CD4-positive, alpha-beta memory T cell (primary cell): ENCODE results near the gene TRIM32. TPM values are rescaled to one million over a fixed set of nuclear protein-coding genes. Genes with fewer than 3 reads are reported as not detected.

Experiments
- CTCF ChIA-PET: fragments of 350-600 bp; sonication (Branson Sonifier 250); formaldehyde crosslinking; loops from one replicate; lab custom pipeline; 2021; ENCODE audit warnings: inconsistent platforms; ENCODE audit not compliant: partially characterized antibody; lab: Charles Lee
- POLR2A ChIA-PET: fragments of 350-600 bp; sonication (Branson Sonifier 250); formaldehyde crosslinking; loops from one replicate; lab custom pipeline; 2021; ENCODE audit not compliant: partially characterized antibody; lab: Charles Lee
- DNase-seq, 5 donors: peaks; one replicate each; pipeline versions ENCODE4 v3.0.0 to v3.0.0-alpha.2; 2020 to 2022; ENCODE audit warnings: mixed read lengths in 1 of 5
- H3K27ac ChIP-seq: one replicate; pipeline ENCODE4 v1.7.0; 2013; ENCODE audit warnings: low read depth, low read length
- H3K27me3 ChIP-seq: 2 replicates; pipeline ENCODE4 v1.7.0; 2013; ENCODE audit warnings: mild to moderate bottlenecking, low read length, moderate library complexity; ENCODE audit not compliant: insufficient read depth
- H3K36me3 ChIP-seq: 2 replicates; pipeline ENCODE4 v1.7.0; 2013; ENCODE audit warnings: mild to moderate bottlenecking, low read length, moderate library complexity; ENCODE audit not compliant: insufficient read depth
- H3K4me1 ChIP-seq: 2 replicates; pipeline ENCODE4 v1.7.0; 2013; ENCODE audit warnings: mild to moderate bottlenecking, low read length, moderate library complexity; ENCODE audit not compliant: insufficient read depth
- H3K4me3 ChIP-seq, 2 donors: one replicate each; pipeline ENCODE4 v1.7.0; 2013; ENCODE audit warnings: low read length in 2 of 2, mild to moderate bottlenecking in 1 of 2
- H3K9me3 ChIP-seq, 2 donors: one replicate each; pipeline ENCODE4 v1.7.0; 2013; ENCODE audit warnings: low read length in 2 of 2, control low read depth in 1 of 2; ENCODE audit not compliant: control insufficient read depth in 1 of 2
- H3K27ac Mint-ChIP-seq, 7 donors: one replicate each; pipeline ENCODE4 v1.8.0; 2020 to 2021; ENCODE audit warnings: mixed read lengths in 7 of 7, mild to moderate bottlenecking in 6 of 7, inconsistent platforms in 3 of 7, moderate library complexity in 3 of 7
- H3K27me3 Mint-ChIP-seq, 2 donors: one replicate each; pipeline ENCODE4 v1.8.0; 2020 to 2021; ENCODE audit warnings: mixed read lengths in 2 of 2
- H3K36me3 Mint-ChIP-seq, 2 donors: one replicate each; pipeline ENCODE4 v1.8.0; 2020 to 2021; ENCODE audit warnings: mixed read lengths in 2 of 2, inconsistent platforms in 1 of 2, mild to moderate bottlenecking in 1 of 2
- H3K4me1 Mint-ChIP-seq, 4 donors: one replicate each; pipeline ENCODE4 v1.8.0; 2020 to 2021; ENCODE audit warnings: mixed read lengths in 4 of 4, mild to moderate bottlenecking in 1 of 4
- H3K4me3 Mint-ChIP-seq, 8 donors: one replicate each; pipeline ENCODE4 v1.8.0; 2020 to 2021; ENCODE audit warnings: mixed read lengths in 8 of 8, mild to moderate bottlenecking in 7 of 8, moderate library complexity in 6 of 8, inconsistent platforms in 3 of 8
- H3K9me3 Mint-ChIP-seq, 8 donors: one replicate each; pipeline ENCODE4 v1.8.0; 2020 to 2021; ENCODE audit warnings: mixed read lengths in 8 of 8, mild to moderate bottlenecking in 5 of 8, inconsistent platforms in 3 of 8, moderate library complexity in 1 of 8
- intact Hi-C: fragments of 100-400 bp; cut with micrococcal nuclease; formaldehyde crosslinking; loops from one replicate; pipeline ENCODE4 v1.15.1; 2023
- polyA plus RNA-seq, 2 donors: library from polyadenylated mRNA; unstranded; fragments of 300-500 nt; fragmentation: Illumina TruSeq; gene quantifications; one replicate each; pipeline ENCODE4 v1.2.3, GENCODE V29; 2021
- total RNA-seq, 2 experiments: library from RNA; stranded (reverse); gene quantifications; one replicate each; pipeline ENCODE4 v1.2.3, GENCODE V29; 2021

TRIM32 gene
- total and polyA plus RNA-seq, 4 experiments from 2014 or later = 15.5 to 22.1 (median 19.4) TPM

DNA sequence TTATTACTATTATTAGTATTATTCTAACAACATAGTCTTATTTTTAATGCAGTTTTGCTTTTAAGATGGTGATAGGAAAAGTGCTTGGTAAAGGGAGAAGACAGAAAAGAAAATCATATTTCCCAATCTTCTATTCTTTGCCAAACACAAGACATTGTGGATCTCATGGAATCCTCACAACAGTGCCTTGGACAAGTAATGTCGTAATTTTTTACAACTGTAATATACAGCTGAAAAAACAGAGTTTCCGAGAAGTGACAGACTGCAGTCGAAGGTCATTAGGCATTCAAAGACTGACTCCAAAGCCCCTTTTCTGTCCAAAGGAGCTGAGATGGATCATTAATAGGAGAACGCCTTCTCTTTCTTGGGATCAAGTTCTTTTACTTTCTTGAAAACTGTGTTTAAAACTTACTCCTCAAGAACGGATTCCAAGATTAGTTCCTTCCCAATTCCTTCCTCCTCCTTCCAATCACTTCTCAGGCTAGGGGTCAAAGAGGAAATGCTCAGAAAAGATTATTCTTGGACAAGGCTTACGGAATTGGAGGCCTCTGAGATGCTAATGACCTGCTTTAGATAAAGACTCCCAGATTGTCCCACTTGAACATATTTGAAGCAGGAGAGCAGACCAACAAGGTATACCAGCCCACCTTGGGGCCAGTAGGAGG, 24.3 kb upstream of the TRIM32 start:
- H3K27me3 ChIP-seq = no peaks in the 10 kb centered on the region
- intact Hi-C loops = loop anchor here (10.0 kb wide), 1 partner anchor 168 kb away; no protein-coding TSS in a partner anchor
- Mint-ChIP-seq H3K9me3 (no peaks in the 10 kb centered on the region), H3K36me3 (no peaks in the 10 kb centered on the region), H3K4me1 (no peaks in the 10 kb centered on the region), H3K4me3 (no peak overlapping the region), H3K27ac (no peak overlapping the region), H3K27me3 (no peaks in the 10 kb centered on the region)
- no peaks in the 10 kb centered on the region for H3K9me3 ChIP-seq
- H3K27ac ChIP-seq = no peak overlapping the region
- no peak overlapping the region for H3K4me3 ChIP-seq
- ChIA-PET POLR2A (no interaction called here), CTCF (interaction anchor here (1.7 to 3.1 kb wide), 3 partner anchors 13 to 1070 kb away, joined by 5 to 10 read pairs (median 7); no protein-coding TSS in a partner anchor)
- DNase-seq = no peak
- no peaks in the 10 kb centered on the region for H3K4me1 ChIP-seq
- H3K36me3 ChIP-seq = no peaks in the 10 kb centered on the region

DNA sequence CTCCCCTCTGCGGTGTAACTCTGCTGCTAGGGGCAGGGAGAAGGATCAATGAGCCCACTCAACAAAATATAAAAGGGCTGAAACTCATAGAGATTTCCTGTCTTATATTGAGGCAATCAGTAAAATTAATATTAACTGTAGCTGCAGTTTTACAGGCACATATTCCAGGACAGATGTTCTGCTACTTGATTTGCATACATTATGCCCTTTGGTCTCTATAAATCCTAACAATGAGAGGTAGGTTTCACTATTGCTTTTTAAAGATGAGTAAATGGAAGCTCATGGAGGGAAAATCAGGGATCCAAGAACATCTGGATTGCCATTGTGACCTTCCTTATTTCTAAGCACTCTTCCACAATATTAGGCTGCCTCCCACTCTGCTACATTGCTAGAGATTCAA, 23.5 kb upstream of the TRIM32 start:
- intact Hi-C loops = loop anchor here (10.0 kb wide), 1 partner anchor 169 kb away; no protein-coding TSS in a partner anchor
- Histone ChIP-seq H3K4me1 (no peaks in the 10 kb centered on the region), H3K9me3 (no peaks in the 10 kb centered on the region), H3K27ac (no peak overlapping the region), H3K4me3 (no peak overlapping the region), H3K27me3 (no peaks in the 10 kb centered on the region), H3K36me3 (no peaks in the 10 kb centered on the region)
- Mint-ChIP-seq H3K9me3 (no peaks in the 10 kb centered on the region), H3K27me3 (no peaks in the 10 kb centered on the region), H3K27ac (no peak overlapping the region), H3K36me3 (no peaks in the 10 kb centered on the region), H3K4me3 (no peak overlapping the region), H3K4me1 (peaks cover 0 to 2% (median 0%) of the 10 kb centered on the region in 4 donors)
- ChIA-PET POLR2A (no interaction called here), CTCF (interaction anchor here (3.1 kb wide), 1 partner anchor 12 kb away, joined by 7 read pairs; no protein-coding TSS in a partner anchor)
- DNase-seq = no peak

- Mint-ChIP-seq H3K9me3 (peaks cover 0 to 17% (median 8%) of the 10 kb centered on the region in 8 donors), H3K27me3 (no peaks in the 10 kb centered on the region), H3K36me3 (peaks cover 2 to 17% of the 10 kb centered on the region in 2 donors), H3K27ac (no peak overlapping the region), H3K4me1 (peaks cover 0 to 2% (median 0%) of the 10 kb centered on the region in 4 donors), H3K4me3 (no peak overlapping the region)
- DNase-seq = no peak
- H3K27me3 ChIP-seq = no peaks in the 10 kb centered on the region
- H3K4me3 ChIP-seq = no peak overlapping the region
- H3K9me3 ChIP-seq = peaks cover 0 to 6% of the 10 kb centered on the region in 2 donors
- H3K27ac ChIP-seq = no peak overlapping the region
- ChIA-PET CTCF (interaction anchor here (1.0 to 1.5 kb wide), 2 partner anchors 8 to 1076 kb away, joined by 3 to 5 read pairs; no protein-coding TSS in a partner anchor), POLR2A (no interaction called here)
- intact Hi-C loops = loop anchor here (10.0 kb wide), 1 partner anchor 174 kb away; no protein-coding TSS in a partner anchor
- no peaks in the 10 kb centered on the region for H3K36me3 ChIP-seq
- H3K4me1 ChIP-seq = no peaks in the 10 kb centered on the region
These were observed 18.0 kb upstream of the TRIM32 start for GRCh38 chr9:116668970-116669695.

DNA sequence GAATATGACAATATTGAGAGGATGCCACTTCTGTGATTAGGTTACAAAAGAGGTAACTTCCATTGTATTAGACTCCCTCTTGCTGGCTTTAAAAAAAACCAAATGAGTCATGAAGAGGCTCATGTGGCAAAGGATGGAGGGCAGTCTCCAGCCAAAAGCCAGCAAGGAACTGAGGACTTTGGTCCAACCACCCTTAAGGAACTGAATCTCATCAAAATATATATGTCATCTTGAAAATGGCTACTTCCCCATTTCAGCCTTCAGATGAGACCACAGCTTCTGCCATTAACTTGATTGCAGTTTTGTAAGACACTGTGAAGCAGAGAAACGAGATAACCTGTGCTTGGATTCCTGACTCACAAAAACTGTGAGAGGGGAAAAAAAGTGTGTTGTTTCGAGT, 15.5 kb upstream of the TRIM32 start:
- Histone ChIP-seq H3K4me3 (no peak overlapping the region), H3K27me3 (no peaks in the 10 kb centered on the region), H3K27ac (no peak overlapping the region), H3K9me3 (peaks cover 0 to 6% of the 10 kb centered on the region in 2 donors), H3K4me1 (no peaks in the 10 kb centered on the region), H3K36me3 (no peaks in the 10 kb centered on the region)
- POLR2A ChIA-PET = no interaction called here
- DNase-seq = no peak
- Mint-ChIP-seq H3K4me3 (no peak overlapping the region), H3K4me1 (peaks cover 0 to 2% (median 0%) of the 10 kb centered on the region in 4 donors), H3K9me3 (peaks cover 0 to 28% (median 12%) of the 10 kb centered on the region in 8 donors), H3K27me3 (no peaks in the 10 kb centered on the region), H3K36me3 (peaks cover 6 to 29% of the 10 kb centered on the region in 2 donors), H3K27ac (no peak overlapping the region)
- CTCF ChIA-PET = no interaction called here
- intact Hi-C loops = no loop called here

DNA sequence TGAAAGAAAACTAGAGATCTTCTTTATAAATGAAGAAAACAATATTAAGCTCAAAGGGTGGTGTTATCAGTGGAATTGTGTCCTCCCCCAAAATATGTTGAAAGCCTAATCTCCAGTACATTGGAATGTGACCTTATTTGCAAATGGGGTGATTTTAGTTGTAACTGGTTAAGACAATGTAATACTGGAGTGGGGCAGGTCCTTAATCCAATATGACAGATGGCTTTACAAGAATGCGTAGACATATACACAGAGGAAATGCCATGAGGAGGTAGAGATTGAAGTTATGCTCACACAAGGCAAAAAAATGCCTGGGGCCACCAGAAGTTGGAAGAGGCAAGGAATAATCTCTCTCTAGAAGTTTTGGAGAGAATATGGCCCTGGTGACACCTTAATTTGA, 13.7 kb upstream of the TRIM32 start:
- no peak overlapping the region for H3K27ac Mint-ChIP-seq
- Histone ChIP-seq H3K9me3 (peaks cover 0 to 6% of the 10 kb centered on the region in 2 donors), H3K36me3 (no peaks in the 10 kb centered on the region), H3K4me1 (no peaks in the 10 kb centered on the region), H3K27me3 (no peaks in the 10 kb centered on the region), H3K27ac (no peak overlapping the region), H3K4me3 (no peak overlapping the region)
- peaks cover 6 to 29% of the 10 kb centered on the region in 2 donors for H3K36me3 Mint-ChIP-seq
- no peak for DNase-seq
- peaks cover 0 to 1% (median 0%) of the 10 kb centered on the region in 4 donors for H3K4me1 Mint-ChIP-seq
- no peak overlapping the region for H3K4me3 Mint-ChIP-seq
- H3K27me3 Mint-ChIP-seq = no peaks in the 10 kb centered on the region
- POLR2A ChIA-PET = no interaction called here
- CTCF ChIA-PET = no interaction called here
- intact Hi-C loops = no loop called here
- peaks cover 0 to 29% (median 12%) of the 10 kb centered on the region in 8 donors for H3K9me3 Mint-ChIP-seq

GRCh38 chr9:116674210-116674980, 12.7 kb upstream of the TRIM32 start:
- no peak overlapping the region for H3K4me3 Mint-ChIP-seq
- peaks cover 0 to 29% (median 12%) of the 10 kb centered on the region in 8 donors for H3K9me3 Mint-ChIP-seq
- no peaks in the 10 kb centered on the region for H3K27me3 Mint-ChIP-seq
- peaks cover 6 to 29% of the 10 kb centered on the region in 2 donors for H3K36me3 Mint-ChIP-seq
- H3K27me3 ChIP-seq = no peaks in the 10 kb centered on the region
- no peak overlapping the region for H3K27ac ChIP-seq
- H3K36me3 ChIP-seq = no peaks in the 10 kb centered on the region
- H3K4me1 ChIP-seq = no peaks in the 10 kb centered on the region
- no peak overlapping the region for H3K27ac Mint-ChIP-seq
- H3K4me1 Mint-ChIP-seq = no peaks in the 10 kb centered on the region
- CTCF ChIA-PET = interaction anchor here (0.5 to 2.4 kb wide), 2 partner anchors 10 to 63 kb away, joined by 3 to 7 read pairs; no protein-coding TSS in a partner anchor
- DNase-seq = no peak
- intact Hi-C loops = no loop called here
- POLR2A ChIA-PET = no interaction called here
- peaks cover 0 to 6% of the 10 kb centered on the region in 2 donors for H3K9me3 ChIP-seq
- no peak overlapping the region for H3K4me3 ChIP-seq
